Measurements from ENCODE around the gene HES4. TPM values are rescaled to one million over a fixed set of nuclear protein-coding genes. Genes with fewer than 3 reads are reported as not detected.

The HES4 gene
- total and polyA plus RNA-seq, 2 of the 13 experiments (the other 11 are each of a cell fraction or from before 2014, with no cell fraction given) = 8.8 to 10.6 TPM

- no peak for TF ChIP-seq NCOR1 (IDR thresholded peaks at IDR 0.05; ENCODE audit: borderline replicate concordance, low read length)
- TF ChIP-seq, protein P1, sequence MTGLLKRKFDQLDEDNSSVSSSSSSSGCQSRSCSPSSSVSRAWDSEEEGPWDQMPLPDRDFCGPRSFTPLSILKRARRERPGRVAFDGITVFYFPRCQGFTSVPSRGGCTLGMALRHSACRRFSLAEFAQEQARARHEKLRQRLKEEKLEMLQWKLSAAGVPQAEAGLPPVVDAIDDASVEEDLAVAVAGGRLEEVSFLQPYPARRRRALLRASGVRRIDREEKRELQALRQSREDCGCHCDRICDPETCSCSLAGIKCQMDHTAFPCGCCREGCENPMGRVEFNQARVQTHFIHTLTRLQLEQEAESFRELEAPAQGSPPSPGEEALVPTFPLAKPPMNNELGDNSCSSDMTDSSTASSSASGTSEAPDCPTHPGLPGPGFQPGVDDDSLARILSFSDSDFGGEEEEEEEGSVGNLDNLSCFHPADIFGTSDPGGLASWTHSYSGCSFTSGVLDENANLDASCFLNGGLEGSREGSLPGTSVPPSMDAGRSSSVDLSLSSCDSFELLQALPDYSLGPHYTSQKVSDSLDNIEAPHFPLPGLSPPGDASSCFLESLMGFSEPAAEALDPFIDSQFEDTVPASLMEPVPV (CRISPR knock-in tag; IDR thresholded peaks at IDR 0.05) = no peak
- TF ChIP-seq PLRG1 (conservative IDR thresholded peaks at IDR 0.05) = no peak
- no peak for TF ChIP-seq TMF1 (CRISPR knock-in tag; IDR thresholded peaks at IDR 0.05; ENCODE audit: low read depth)
- TF ChIP-seq ZBTB25 (CRISPR knock-in tag; IDR thresholded peaks at IDR 0.05) = no peak
- TF ChIP-seq ZNF230 (CRISPR knock-in tag; IDR thresholded peaks at IDR 0.05) = no peak
- TF ChIP-seq RBAK (CRISPR knock-in tag; IDR thresholded peaks at IDR 0.05) = no peak
- TF ChIP-seq ZNF781 (CRISPR knock-in tag; IDR thresholded peaks at IDR 0.05; ENCODE audit: borderline replicate concordance, not compliant biosample characterization) = peak; percentile 44
- TF ChIP-seq HNRNPK (IDR thresholded peaks at IDR 0.05; ENCODE audit: low read depth, low read length, poor library complexity, severe bottlenecking) = no peak
- TF ChIP-seq CAMTA2 (CRISPR knock-in tag; IDR thresholded peaks at IDR 0.05; ENCODE audit: borderline replicate concordance) = no peak
- no peak for TF ChIP-seq ZNF597 (CRISPR knock-in tag; IDR thresholded peaks at IDR 0.05)
- no peak for TF ChIP-seq BATF2 (CRISPR knock-in tag; IDR thresholded peaks at IDR 0.05)
- no peak for TF ChIP-seq SRSF4 (IDR thresholded peaks at IDR 0.05; ENCODE audit: low read depth, low read length, poor library complexity, severe bottlenecking)
- TF ChIP-seq, protein P2, sequence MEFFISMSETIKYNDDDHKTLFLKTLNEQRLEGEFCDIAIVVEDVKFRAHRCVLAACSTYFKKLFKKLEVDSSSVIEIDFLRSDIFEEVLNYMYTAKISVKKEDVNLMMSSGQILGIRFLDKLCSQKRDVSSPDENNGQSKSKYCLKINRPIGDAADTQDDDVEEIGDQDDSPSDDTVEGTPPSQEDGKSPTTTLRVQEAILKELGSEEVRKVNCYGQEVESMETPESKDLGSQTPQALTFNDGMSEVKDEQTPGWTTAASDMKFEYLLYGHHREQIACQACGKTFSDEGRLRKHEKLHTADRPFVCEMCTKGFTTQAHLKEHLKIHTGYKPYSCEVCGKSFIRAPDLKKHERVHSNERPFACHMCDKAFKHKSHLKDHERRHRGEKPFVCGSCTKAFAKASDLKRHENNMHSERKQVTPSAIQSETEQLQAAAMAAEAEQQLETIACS (CRISPR knock-in tag; IDR thresholded peaks at IDR 0.05) = no peak
- TF ChIP-seq ATF7 (IDR thresholded peaks at IDR 0.05) = no peak
- no peak for TF ChIP-seq ATF7 (CRISPR knock-in tag; IDR thresholded peaks at IDR 0.05)
- TF ChIP-seq, protein P3, sequence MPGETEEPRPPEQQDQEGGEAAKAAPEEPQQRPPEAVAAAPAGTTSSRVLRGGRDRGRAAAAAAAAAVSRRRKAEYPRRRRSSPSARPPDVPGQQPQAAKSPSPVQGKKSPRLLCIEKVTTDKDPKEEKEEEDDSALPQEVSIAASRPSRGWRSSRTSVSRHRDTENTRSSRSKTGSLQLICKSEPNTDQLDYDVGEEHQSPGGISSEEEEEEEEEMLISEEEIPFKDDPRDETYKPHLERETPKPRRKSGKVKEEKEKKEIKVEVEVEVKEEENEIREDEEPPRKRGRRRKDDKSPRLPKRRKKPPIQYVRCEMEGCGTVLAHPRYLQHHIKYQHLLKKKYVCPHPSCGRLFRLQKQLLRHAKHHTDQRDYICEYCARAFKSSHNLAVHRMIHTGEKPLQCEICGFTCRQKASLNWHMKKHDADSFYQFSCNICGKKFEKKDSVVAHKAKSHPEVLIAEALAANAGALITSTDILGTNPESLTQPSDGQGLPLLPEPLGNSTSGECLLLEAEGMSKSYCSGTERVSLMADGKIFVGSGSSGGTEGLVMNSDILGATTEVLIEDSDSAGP (CRISPR knock-in tag; IDR thresholded peaks at IDR 0.05; ENCODE audit: borderline replicate concordance) = peak; percentile 54; the same call in 1 of the 2 replicates
- TF ChIP-seq ZNF256 (CRISPR knock-in tag; conservative IDR thresholded peaks at IDR 0.05) = no peak
- TF ChIP-seq TP53 (CRISPR knock-in tag; conservative IDR thresholded peaks at IDR 0.05) = no peak
- TF ChIP-seq YEATS4 (CRISPR knock-in tag; IDR thresholded peaks at IDR 0.05; ENCODE audit: borderline replicate concordance) = no peak
- TF ChIP-seq STAT5B (CRISPR knock-in tag; IDR thresholded peaks at IDR 0.05) = no peak
Measured at GRCh38 chr1:975896-976683, 23.8 kb downstream of the HES4 start (continued).

All from HepG2 (cell line).